PC-3 (cell line): ENCODE results near the gene DAPL1. TPM values are rescaled to one million over a fixed set of nuclear protein-coding genes. Genes with fewer than 3 reads are reported as not detected.
A peak's percentile ranks its signal among the peaks of the same experiment; 100 is the strongest.

Experiments
- ATAC-seq: fragments of 200-7000 bp; cut with Tn5 transposase; 2 replicates; pipeline ENCODE4 v1.9.1; 2020; ENCODE audit warnings: mild to moderate bottlenecking, moderate library complexity
- BruUV-seq: library from RNA; stranded (reverse); fragments of 400-500 nt; replicated peaks from 2 replicates; lab custom pipeline; 2021; lab: Mats Ljungman, UMichigan
- CTCF ChIA-PET: fragments of 300-600 bp; sonication (Branson Sonifier 250); formaldehyde crosslinking; loops from one replicate; lab custom pipeline; 2022; ENCODE audit warnings: antibody characterized with exemption; lab: Charles Lee
- POLR2A ChIA-PET: fragments of 300-600 bp; sonication (Branson Sonifier 250); formaldehyde crosslinking; loops from one replicate; lab custom pipeline; 2022; ENCODE audit warnings: antibody characterized with exemption; ENCODE audit not compliant: unreplicated experiment; lab: Charles Lee
- DNase-seq: peaks from one replicate; pipeline ENCODE4 v3.0.0-alpha.2; 2015
- H2AFZ ChIP-seq: fragments of 300-600 bp; sonication (generic); 2 replicates; pipeline ENCODE4 v1.6.0; 2016; ENCODE audit warnings: antibody characterized with exemption, low read length
- H3F3A ChIP-seq: fragments of 300-600 bp; sonication (generic); one replicate; pipeline ENCODE4 v1.6.0; 2017; ENCODE audit warnings: antibody characterized with exemption, low read length, control low read depth, mild to moderate bottlenecking; ENCODE audit not compliant: unreplicated experiment
- H3K27ac ChIP-seq: fragments of 300-600 bp; sonication (generic); 2 replicates; pipeline ENCODE4 v1.5.1; 2016; ENCODE audit warnings: mild to moderate bottlenecking, low read length
- H3K27me3 ChIP-seq: fragments of 300-600 bp; sonication (generic); 2 replicates; pipeline ENCODE4 v1.6.1; 2016; ENCODE audit warnings: low read length, mixed read lengths
- H3K36me3 ChIP-seq: fragments of 300-600 bp; sonication (generic); 2 replicates; pipeline ENCODE4 v1.6.1; 2016; ENCODE audit warnings: low read depth, mixed run types, low read length, mixed read lengths
- H3K4me1 ChIP-seq: fragments of 300-600 bp; sonication (generic); 2 replicates; pipeline ENCODE4 v1.5.1; 2016; ENCODE audit warnings: low read length; ENCODE audit not compliant: insufficient read depth
- H3K4me2 ChIP-seq: fragments of 300-600 bp; sonication (generic); 2 replicates; pipeline ENCODE4 v1.6.0; 2016; ENCODE audit warnings: low read length
- H3K4me3 ChIP-seq: fragments of 300-600 bp; sonication (generic); 2 replicates; pipeline ENCODE4 v1.5.1; 2016; ENCODE audit warnings: mild to moderate bottlenecking, low read length, mixed read lengths
- H3K79me2 ChIP-seq: fragments of 300-600 bp; sonication (generic); 2 replicates; pipeline ENCODE4 v1.6.1; 2017; ENCODE audit warnings: low read length, mixed read lengths
- H3K9ac ChIP-seq: fragments of 300-600 bp; sonication (generic); 2 replicates; pipeline ENCODE4 v1.6.0; 2016; ENCODE audit warnings: mild to moderate bottlenecking, low read length
- H3K9me2 ChIP-seq: fragments of 300-600 bp; sonication (generic); replicated peaks from 2 replicates; pipeline ENCODE4 v1.6.1; 2016; ENCODE audit warnings: mixed run types, low read length, mixed read lengths
- H3K9me3 ChIP-seq: fragments of 300-600 bp; sonication (generic); 2 replicates; pipeline ENCODE4 v1.6.1; 2016; ENCODE audit warnings: low read length, mixed read lengths
- H4K20me1 ChIP-seq: fragments of 300-600 bp; sonication (generic); 2 replicates; pipeline ENCODE4 v1.6.1; 2016; ENCODE audit warnings: low read length, mixed read lengths
- EZH2 ChIP-seq: fragments of 300-600 bp; sonication (generic); IDR thresholded peaks from one replicate; pipeline ENCODE4 v1.6.1; 2017; ENCODE audit warnings: antibody characterized with exemption, mild to moderate bottlenecking, low read length; ENCODE audit not compliant: unreplicated experiment
- EZH2phosphoT487 ChIP-seq: fragments of 300-600 bp; sonication (generic); IDR thresholded peaks from 2 replicates; pipeline ENCODE4 v1.6.1; 2018; ENCODE audit warnings: mild to moderate bottlenecking, antibody characterized with exemption, low read length, borderline replicate concordance
- intact Hi-C: fragments of 100-400 bp; cut with micrococcal nuclease; formaldehyde crosslinking; loops from 2 replicates; pipeline ENCODE4 v1.9.0; 2023
- total RNA-seq: library from RNA; depleted of rRNA; stranded (reverse); fragments of >200 nt; gene quantifications from 2 replicates; pipeline ENCODE4 v1.2.3, GENCODE V29; 2014
- TF ChIP-seq, protein P1 (sequence below): fragments of 300-600 bp; sonication (generic); conservative IDR thresholded peaks from 2 replicates; pipeline ENCODE4 v1.5.1; 2017; ENCODE audit warnings: antibody characterized with exemption, low read depth, mild to moderate bottlenecking, low read length

Gene DAPL1
- total RNA-seq, 1 experiment from 2014 or later: not detected

GRCh38 chr2:158777077-158777476, 18.0 kb upstream of the DAPL1 start:
- intact Hi-C loops: no loop called here
- Histone ChIP-seq H4K20me1 (no peaks in the 10 kb centered on the region), H2AFZ (no peak overlapping the region), H3K27ac (no peak overlapping the region), H3K79me2 (no peaks in the 10 kb centered on the region), H3K4me3 (no peak overlapping the region), H3K9ac (no peak overlapping the region), H3K36me3 (no peaks in the 10 kb centered on the region), H3K4me1 (no peaks in the 10 kb centered on the region), H3K9me2 (no peaks in the 10 kb centered on the region), H3K9me3 (no peaks in the 10 kb centered on the region), H3K4me2 (no peak overlapping the region), H3F3A (no peaks in the 10 kb centered on the region), H3K27me3 (no peaks in the 10 kb centered on the region)
- ATAC-seq (no peak), DNase-seq (no peak)
- no TSS peak for BruUV-seq
- CTCF ChIA-PET: no interaction called here
- TF ChIP-seq EZH2phosphoT487 (no peak), EZH2 (no peak)
- TF ChIP-seq, protein P1, sequence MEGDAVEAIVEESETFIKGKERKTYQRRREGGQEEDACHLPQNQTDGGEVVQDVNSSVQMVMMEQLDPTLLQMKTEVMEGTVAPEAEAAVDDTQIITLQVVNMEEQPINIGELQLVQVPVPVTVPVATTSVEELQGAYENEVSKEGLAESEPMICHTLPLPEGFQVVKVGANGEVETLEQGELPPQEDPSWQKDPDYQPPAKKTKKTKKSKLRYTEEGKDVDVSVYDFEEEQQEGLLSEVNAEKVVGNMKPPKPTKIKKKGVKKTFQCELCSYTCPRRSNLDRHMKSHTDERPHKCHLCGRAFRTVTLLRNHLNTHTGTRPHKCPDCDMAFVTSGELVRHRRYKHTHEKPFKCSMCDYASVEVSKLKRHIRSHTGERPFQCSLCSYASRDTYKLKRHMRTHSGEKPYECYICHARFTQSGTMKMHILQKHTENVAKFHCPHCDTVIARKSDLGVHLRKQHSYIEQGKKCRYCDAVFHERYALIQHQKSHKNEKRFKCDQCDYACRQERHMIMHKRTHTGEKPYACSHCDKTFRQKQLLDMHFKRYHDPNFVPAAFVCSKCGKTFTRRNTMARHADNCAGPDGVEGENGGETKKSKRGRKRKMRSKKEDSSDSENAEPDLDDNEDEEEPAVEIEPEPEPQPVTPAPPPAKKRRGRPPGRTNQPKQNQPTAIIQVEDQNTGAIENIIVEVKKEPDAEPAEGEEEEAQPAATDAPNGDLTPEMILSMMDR: no peak
- POLR2A ChIA-PET: no interaction called here

DNA sequence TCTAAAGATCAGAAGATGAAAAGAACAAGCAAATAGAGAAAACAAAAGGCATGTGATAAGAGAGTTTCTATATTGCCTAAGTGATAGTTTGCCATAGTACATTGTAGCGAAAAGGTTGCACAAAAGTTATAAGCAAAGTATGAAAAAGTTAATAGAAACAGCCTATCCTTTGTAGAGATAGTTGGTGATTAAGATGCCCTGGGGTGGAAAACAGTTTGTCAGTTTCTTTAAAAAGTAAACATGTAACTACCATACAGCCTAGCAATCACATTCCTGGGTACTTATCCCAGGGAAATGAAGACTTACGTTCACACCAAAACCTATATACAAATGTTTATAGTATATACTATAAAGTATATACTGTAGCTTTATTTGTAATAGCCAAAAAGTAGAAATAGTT, 16.9 kb upstream of the DAPL1 start:
- H3K27ac ChIP-seq: no peak overlapping the region
- POLR2A ChIA-PET: no interaction called here
- intact Hi-C loops: no loop called here
- H3K9me3 ChIP-seq: no peaks in the 10 kb centered on the region
- no peaks in the 10 kb centered on the region for H3K9me2 ChIP-seq
- ATAC-seq (no peak), DNase-seq (peak; percentile 25)
- no TSS peak for BruUV-seq
- no peaks in the 10 kb centered on the region for H3K36me3 ChIP-seq
- no peak overlapping the region for H2AFZ ChIP-seq
- no peak overlapping the region for H3K9ac ChIP-seq
- H3K4me1 ChIP-seq: no peaks in the 10 kb centered on the region
- no peaks in the 10 kb centered on the region for H3K27me3 ChIP-seq
- no peak for TF ChIP-seq EZH2phosphoT487
- TF ChIP-seq, protein P1: no peak
- no peak for TF ChIP-seq EZH2
- H3K4me2 ChIP-seq: no peak overlapping the region
- CTCF ChIA-PET: no interaction called here
- no peak overlapping the region for H3K4me3 ChIP-seq
- H3K79me2 ChIP-seq: no peaks in the 10 kb centered on the region
- H4K20me1 ChIP-seq: no peaks in the 10 kb centered on the region
- H3F3A ChIP-seq: no peaks in the 10 kb centered on the region

DNA sequence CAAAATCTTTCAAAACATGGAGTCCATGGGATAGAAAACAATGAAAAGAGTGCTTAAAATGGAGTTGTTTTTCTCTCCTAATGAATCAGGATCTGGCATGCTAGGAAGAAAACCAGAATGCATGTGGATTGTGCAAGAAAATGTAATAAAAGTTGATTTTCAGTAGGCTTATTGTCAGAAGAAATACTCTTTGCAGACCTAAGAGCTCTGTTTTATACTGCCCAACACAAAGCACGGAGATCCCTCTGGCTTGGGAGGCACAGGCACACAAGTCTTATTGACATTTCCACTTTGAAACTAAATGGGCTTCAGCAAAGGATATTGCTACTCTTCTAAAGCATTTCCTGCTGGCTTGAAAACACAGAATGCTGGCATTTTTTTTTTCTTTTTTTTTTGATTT, 15.5 kb upstream of the DAPL1 start:
- Histone ChIP-seq H2AFZ (no peak overlapping the region), H3K4me2 (no peak overlapping the region), H3K9me2 (no peaks in the 10 kb centered on the region), H3K79me2 (no peaks in the 10 kb centered on the region), H3K4me1 (no peaks in the 10 kb centered on the region), H3F3A (no peaks in the 10 kb centered on the region), H3K4me3 (no peak overlapping the region), H4K20me1 (no peaks in the 10 kb centered on the region), H3K9me3 (no peaks in the 10 kb centered on the region), H3K9ac (no peak overlapping the region), H3K27ac (no peak overlapping the region), H3K36me3 (no peaks in the 10 kb centered on the region), H3K27me3 (no peaks in the 10 kb centered on the region)
- ChIA-PET CTCF (no interaction called here), POLR2A (no interaction called here)
- no TSS peak for BruUV-seq
- DNase-seq (no peak), ATAC-seq (no peak)
- intact Hi-C loops: no loop called here
- TF ChIP-seq EZH2 (no peak), EZH2phosphoT487 (no peak)
- TF ChIP-seq, protein P1: no peak
